OCI-LY3 (cell line): ENCODE data around the gene COMMD3.

Experiments
- CTCF ChIP-seq: fragments of 200-600, 300-600 bp; sonication (generic); IDR thresholded peaks from 2 replicates; pipeline ENCODE4 v1.5.1; 2014; ENCODE audit warnings: antibody characterized with exemption, low read length, low read depth
- EZH2phosphoT487 ChIP-seq: fragments of 200-600 bp; shearing (Covaris generic); IDR thresholded peaks from 2 replicates; pipeline ENCODE4 v1.6.1; 2018; ENCODE audit warnings: antibody characterized with exemption, mixed run types, low read depth

GRCh38 chr10:22294694-22295093 lies 21.5 kb upstream of the COMMD3 start:
- TF ChIP-seq CTCF = no peak
- TF ChIP-seq EZH2phosphoT487 = no peak
